T1000 (cell line): Measurements from ENCODE around the gene YBEY.

ENCODE experiments used
- DNase-seq: peaks from one replicate; lab custom pipeline; 2025; ENCODE audit warnings: mixed read lengths; lab: John Stamatoyannopoulos, UW

The YBEY gene

GRCh38 chr21:46327711-46328110 lies 41.6 kb downstream of the YBEY start:
- no peak for DNase-seq

GRCh38 chr21:46328151-46328550 lies 42.0 kb downstream of the YBEY start:
- DNase-seq, result no peak

- DNase-seq, result no peak
Observed at GRCh38 chr21:46329796-46330195, 43.7 kb downstream of the YBEY start.

GRCh38 chr21:46334351-46335140 lies 48.4 kb downstream of the YBEY start:
- DNase-seq, result no peak

- DNase-seq, result no peak
Observed at GRCh38 chr21:46336603-46337002, 50.5 kb downstream of the YBEY start.

- no peak for DNase-seq
Observed at GRCh38 chr21:46340998-46341397, 54.9 kb downstream of the YBEY start.

- no peak for DNase-seq
Observed at GRCh38 chr21:46344219-46344915, 58.2 kb downstream of the YBEY start.

- DNase-seq, result no peak
Observed at GRCh38 chr21:46345861-46346260, 59.7 kb downstream of the YBEY start.

GRCh38 chr21:46346296-46347202 lies 60.4 kb downstream of the YBEY start:
- no peak for DNase-seq

GRCh38 chr21:46347203-46347550 lies 61.0 kb downstream of the YBEY start:
- DNase-seq, result no peak
